LNCAP (cell line): ENCODE measurements around the gene SNTB2.

Experiments
- TF ChIP-seq, protein P1 (sequence below): fragments of 450-650 bp; IDR thresholded peaks from 2 replicates; pipeline ENCODE4 v1.5.1; 2017; ENCODE audit warnings: mild to moderate bottlenecking

Gene SNTB2

DNA sequence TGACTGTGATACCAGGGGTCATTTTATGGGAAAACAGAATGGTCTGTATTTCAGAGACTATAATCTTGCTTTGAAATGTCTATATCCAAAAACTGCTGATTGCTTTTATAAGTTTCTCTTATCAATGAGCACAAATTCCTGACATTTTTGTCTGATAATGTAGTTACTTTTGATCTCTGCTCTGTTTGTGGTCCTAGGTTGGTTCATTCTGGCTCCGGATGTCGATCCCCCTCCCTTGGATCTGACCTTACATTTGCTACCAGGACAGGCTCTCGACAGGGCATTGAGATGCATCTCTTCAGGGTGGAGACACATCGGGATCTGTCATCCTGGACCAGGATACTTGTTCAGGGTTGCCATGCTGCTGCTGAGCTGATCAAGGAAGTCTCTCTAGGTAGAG, 96.9 kb downstream of the SNTB2 start:
- TF ChIP-seq, protein P1, sequence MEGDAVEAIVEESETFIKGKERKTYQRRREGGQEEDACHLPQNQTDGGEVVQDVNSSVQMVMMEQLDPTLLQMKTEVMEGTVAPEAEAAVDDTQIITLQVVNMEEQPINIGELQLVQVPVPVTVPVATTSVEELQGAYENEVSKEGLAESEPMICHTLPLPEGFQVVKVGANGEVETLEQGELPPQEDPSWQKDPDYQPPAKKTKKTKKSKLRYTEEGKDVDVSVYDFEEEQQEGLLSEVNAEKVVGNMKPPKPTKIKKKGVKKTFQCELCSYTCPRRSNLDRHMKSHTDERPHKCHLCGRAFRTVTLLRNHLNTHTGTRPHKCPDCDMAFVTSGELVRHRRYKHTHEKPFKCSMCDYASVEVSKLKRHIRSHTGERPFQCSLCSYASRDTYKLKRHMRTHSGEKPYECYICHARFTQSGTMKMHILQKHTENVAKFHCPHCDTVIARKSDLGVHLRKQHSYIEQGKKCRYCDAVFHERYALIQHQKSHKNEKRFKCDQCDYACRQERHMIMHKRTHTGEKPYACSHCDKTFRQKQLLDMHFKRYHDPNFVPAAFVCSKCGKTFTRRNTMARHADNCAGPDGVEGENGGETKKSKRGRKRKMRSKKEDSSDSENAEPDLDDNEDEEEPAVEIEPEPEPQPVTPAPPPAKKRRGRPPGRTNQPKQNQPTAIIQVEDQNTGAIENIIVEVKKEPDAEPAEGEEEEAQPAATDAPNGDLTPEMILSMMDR: no peak

DNA sequence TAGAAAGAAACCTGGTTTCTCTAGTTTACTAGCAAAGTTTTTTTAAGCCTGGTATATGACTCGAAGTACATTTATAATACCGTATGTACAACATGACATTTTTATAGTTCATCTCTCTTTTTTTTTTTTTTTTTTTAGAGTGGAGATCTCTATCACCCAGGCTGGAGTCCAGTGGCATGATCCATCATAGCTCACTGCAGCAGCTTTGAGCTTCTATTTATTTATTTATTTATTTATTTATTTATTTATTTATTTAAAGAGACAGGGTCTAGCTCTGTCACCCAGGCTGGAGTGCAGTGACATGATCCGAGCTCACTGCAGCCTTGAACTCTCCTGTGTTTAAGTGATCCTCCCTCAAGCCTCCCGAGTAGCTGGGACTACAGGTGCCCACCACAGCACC, 98.3 kb downstream of the SNTB2 start:
- TF ChIP-seq, protein P1: no peak

DNA sequence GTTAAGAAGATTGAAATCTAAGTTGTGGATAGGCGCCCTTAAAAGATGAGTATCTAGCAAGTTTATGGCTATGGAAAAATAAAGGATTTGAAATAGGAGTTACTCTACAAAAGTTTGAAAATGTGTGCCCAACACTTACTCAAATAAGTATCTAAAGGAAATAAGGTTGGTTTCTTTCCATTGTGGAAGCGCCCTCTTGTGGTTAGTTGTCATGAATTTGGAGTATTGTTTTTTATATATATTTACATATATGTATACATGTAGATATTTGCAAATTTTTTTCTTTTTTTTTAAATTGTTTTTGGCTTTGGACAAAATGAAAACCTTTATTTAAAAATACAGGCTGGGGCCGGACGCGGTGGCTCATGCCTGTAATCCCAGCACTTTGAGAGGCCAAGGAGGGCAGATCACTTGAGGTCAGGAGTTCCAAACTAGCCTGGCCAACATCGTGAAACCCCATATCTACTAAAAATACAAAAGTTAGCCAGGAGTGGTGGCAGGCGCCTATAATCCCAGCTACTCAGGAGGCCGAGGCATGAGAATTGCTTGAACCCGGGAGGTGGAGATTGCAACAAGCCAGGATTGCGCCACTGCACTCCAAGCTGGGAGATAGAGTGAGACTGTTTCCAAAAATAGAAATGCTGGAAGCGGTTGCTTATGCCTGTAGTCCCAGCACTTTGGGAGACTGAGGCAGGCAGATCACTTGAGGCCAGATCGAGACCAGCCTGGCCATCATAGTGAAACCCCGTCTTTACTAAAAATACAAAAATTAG, 100.2 kb downstream of the SNTB2 start:
- TF ChIP-seq, protein P1: peak; percentile 59; the same call in 1 of the 2 replicates

DNA sequence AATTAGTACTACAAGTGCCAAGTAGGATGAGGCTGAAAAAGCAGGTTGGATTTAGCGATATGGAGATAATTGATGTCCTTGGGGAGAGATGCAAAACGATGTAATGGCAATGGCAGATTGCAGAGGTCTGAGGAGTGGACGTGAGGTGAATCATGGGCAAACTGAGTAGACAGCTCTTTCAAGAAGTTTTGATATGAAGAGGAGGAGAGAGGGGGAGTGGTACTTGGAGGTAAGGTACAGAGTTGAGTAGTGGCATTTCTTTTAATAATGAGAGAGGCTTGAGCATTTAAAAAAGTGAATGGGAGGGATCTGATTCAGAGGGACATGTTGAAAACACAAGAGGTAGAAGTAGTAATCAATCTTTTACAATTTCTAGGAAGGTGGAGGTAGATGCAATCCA, 106.4 kb downstream of the SNTB2 start:
- TF ChIP-seq, protein P1: no peak

DNA sequence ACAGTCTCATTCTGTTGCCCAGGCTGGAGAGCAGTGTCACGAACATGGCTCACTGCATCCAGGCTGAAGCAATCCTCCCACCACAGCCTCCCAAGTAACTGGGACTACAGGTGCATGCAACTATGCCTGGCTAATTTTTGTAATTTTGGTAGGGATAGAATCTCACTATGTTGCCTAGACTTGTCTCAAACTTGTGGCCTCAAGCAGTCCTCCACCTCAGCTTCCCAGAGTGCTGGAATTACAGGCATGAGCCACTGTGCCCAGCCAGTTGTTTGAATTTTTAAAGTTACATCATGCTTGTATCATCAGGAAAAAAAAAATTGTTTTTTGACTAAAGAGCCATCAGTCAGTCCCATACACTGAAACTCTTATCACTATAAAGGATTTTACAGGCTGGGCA, 107.1 kb downstream of the SNTB2 start:
- TF ChIP-seq, protein P1: no peak

DNA sequence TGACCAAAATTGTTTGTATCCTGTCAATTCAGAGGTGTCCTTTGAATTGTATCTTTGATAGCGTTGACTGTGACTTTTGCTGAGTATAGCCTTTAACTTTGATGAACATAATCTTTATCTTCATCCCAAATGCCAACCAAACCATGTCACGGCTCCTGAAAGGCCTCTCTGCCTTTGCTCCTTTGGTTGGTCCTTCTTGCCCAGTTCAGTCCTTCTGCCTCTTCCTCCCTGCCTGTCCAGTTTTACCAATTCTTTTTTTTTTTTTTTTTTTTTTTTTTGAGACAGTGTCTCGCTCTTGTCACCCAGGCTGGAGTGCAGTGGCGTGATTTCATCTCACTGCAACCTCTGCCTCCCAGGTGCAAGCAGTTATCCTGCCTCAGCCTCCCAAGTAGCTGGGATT, 111.3 kb downstream of the SNTB2 start:
- TF ChIP-seq, protein P1: no peak

DNA sequence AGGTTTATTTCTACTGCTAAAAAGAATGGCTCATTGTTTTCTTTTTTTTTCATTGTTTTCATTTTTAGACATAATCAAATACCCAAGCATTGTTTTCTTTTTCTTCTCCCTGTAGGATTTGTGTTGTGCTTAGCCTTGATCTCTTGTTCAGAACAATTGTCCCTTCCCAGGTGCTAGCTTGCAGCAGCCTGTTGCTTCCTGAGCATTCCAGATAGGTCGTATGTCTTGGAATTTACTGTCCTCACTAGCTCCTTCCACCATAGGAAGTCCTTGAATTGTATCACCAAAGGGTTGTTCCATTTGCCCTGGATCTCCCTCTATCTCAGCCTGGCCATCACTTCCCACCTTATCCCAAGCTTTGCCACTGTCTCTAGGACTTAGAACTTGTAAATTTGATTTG, 114.2 kb downstream of the SNTB2 start:
- TF ChIP-seq, protein P1: no peak

DNA sequence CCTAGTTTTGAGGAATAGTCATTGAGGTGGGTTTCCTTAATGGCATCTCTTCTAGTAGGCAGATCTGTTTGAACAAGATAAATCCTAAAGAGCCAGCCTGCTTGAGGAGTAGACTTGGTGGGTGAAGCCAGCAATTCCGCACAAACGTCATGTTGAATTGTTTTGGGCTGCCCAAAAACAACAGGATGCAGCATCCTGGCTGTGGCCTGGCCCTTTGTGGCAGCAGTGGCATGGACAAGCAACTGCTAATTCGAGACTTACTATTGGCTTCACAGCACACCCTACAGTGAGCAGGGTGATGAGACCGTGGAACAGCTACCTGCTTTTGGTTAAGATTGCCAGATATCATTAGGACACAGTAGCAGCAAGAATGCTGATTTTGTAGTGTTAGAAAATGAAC, 114.9 kb downstream of the SNTB2 start:
- TF ChIP-seq, protein P1: no peak
